Activated naive CD8-positive, alpha-beta T cell treated with anti-CD3 and anti-CD28 coated beads, Interleukin-2, amount 50 U/mL, for 24 hours (primary cell): ENCODE measurements around the gene EIF1AD.
A peak's percentile ranks its signal among the peaks of the same experiment; 100 is the strongest.

Experiments used
- ATAC-seq: fragments of 150-1000 bp; cut with Tn5 transposase; one replicate; pipeline ENCODE4 v1.10.0; 2021
- DNase-seq: peaks from one replicate; pipeline ENCODE4 v3.0.0; 2021
- H3K27ac Mint-ChIP-seq: one replicate; pipeline ENCODE4 v1.8.0; 2021; ENCODE audit warnings: mild to moderate bottlenecking, mixed read lengths
- H3K27me3 Mint-ChIP-seq: one replicate; pipeline ENCODE4 v1.8.0; 2021; ENCODE audit warnings: mixed read lengths
- H3K36me3 Mint-ChIP-seq: one replicate; pipeline ENCODE4 v1.8.0; 2021; ENCODE audit warnings: low read depth, mixed read lengths
- H3K4me1 Mint-ChIP-seq: one replicate; pipeline ENCODE4 v1.8.0; 2021; ENCODE audit warnings: mixed read lengths
- H3K4me3 Mint-ChIP-seq: one replicate; pipeline ENCODE4 v1.8.0; 2021; ENCODE audit warnings: mild to moderate bottlenecking, moderate library complexity, mixed read lengths
- H3K9me3 Mint-ChIP-seq: one replicate; pipeline ENCODE4 v1.8.0; 2021; ENCODE audit warnings: mixed read lengths

The EIF1AD gene, protein sequence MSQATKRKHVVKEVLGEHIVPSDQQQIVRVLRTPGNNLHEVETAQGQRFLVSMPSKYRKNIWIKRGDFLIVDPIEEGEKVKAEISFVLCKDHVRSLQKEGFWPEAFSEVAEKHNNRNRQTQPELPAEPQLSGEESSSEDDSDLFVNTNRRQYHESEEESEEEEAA

DNA sequence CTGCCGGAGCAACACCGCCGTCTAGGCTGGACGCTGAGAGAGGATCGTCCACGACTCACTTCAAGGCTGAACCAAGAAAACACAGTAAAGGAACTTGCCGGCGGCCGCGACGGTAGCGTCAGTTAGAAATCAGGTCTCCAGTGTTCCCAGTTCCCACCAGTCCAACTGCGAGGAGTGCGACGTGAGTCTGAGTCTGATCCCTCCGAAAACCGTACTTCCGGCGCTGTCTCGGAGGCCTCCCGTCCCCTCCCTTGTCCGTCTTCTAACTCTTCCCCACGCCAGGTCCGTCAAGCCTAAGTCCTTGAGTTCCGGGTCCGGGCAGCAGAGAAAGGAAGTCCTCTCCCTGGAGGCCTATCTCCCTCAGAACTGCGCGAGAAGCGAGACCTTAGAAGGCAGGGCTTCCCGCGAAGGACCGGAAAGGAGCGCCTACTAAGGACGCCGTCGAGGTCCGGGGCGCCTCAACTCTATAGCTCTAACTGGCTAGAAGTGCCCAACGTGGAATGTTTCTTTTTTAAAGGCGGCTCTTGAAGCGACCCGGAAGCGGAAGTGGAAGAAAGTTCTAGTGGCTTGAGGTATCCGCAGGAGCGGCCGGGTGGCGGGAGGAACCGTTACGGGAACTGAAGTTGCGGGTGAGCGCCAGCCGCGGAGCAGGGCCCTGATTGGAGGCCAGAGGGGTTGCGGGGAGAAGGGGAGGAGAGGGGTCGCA, at the start of gene EIF1AD, which contains the start of gene BANF1:
Gene EIF1AD, minus strand, starts transcription at position 216 of the 706 bp plus-strand sequence. CDS start 1,768 bp downstream, outside the sequence.
Gene BANF1, plus strand, starts transcription at position 562 of the 706 bp plus-strand sequence. CDS start 748 bp downstream, outside the sequence.
- Mint-ChIP-seq H3K36me3 (peaks cover 50% of the 10 kb centered on the region), H3K27ac (peak within 1 kb of the TSS; percentile 98), H3K4me1 (peaks cover 51% of the 10 kb centered on the region), H3K27me3 (no peaks in the 10 kb centered on the region), H3K9me3 (no peaks in the 10 kb centered on the region), H3K4me3 (peak within 1 kb of the TSS; percentile 100)
- ATAC-seq (peak; percentile 94), DNase-seq (peak; percentile 90)

DNA sequence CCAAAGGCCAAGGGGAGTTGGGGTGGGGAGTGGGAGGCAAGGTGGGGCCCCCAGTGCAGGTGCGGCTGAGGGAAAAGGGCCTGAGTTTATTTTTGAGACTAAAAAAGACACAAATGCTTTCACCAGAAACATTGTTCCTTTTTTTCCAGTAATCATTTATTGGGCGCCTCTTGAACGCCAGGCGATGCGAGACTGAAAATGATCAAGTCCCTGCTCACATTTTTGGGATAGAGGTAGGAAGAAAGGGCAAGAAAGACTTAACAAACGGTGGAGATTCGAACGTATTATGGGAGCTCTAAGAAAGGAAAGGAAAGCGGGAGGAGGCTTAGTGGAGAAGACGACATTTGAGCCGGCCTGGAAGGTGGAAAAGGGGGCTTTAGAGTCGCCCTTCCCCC, 49.4 kb upstream of the EIF1AD start:
- peaks cover 4% of the 10 kb centered on the region for H3K27me3 Mint-ChIP-seq
- no peaks in the 10 kb centered on the region for H3K9me3 Mint-ChIP-seq
- peak overlapping the region; percentile 98 for H3K27ac Mint-ChIP-seq
- peaks cover 35% of the 10 kb centered on the region for H3K36me3 Mint-ChIP-seq
- ATAC-seq (no peak), DNase-seq (no peak)
- H3K4me1 Mint-ChIP-seq: peaks cover 32% of the 10 kb centered on the region
- H3K4me3 Mint-ChIP-seq: peak overlapping the region; percentile 99

DNA sequence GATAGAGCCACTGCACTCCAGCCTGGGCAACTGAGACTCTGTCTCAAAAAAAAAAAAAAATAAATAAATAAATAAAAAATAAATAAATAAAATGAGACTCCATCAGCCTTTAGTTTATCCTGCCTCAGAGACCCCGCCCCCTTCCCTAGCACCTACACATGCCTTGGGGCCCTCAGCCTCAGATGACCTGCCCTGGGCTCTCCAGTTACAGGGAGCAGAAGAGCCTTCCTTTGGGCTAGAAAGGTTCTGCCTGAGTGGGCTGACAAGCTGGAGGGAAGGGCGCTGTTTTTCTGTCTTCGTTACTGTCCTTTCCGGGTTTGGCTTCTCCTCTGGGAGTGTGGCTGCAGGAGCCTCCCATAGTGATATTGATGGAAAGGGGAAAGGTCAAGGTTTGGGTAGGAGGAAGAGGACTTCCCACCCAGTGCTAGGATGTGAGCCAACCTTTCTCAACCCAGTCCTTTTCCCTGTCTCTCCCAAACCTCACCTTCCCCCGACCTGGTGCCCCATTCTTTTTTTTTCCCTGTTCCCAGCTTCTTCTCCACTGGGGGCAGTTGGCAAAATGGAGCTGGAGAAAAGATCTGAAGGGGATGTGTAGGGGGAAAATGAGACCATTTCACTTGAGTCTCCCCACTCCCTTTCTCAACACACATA, 48.7 kb upstream of the EIF1AD start:
- Mint-ChIP-seq H3K9me3 (no peaks in the 10 kb centered on the region), H3K4me3 (peak overlapping the region; percentile 99), H3K27ac (peak overlapping the region; percentile 98)

DNA sequence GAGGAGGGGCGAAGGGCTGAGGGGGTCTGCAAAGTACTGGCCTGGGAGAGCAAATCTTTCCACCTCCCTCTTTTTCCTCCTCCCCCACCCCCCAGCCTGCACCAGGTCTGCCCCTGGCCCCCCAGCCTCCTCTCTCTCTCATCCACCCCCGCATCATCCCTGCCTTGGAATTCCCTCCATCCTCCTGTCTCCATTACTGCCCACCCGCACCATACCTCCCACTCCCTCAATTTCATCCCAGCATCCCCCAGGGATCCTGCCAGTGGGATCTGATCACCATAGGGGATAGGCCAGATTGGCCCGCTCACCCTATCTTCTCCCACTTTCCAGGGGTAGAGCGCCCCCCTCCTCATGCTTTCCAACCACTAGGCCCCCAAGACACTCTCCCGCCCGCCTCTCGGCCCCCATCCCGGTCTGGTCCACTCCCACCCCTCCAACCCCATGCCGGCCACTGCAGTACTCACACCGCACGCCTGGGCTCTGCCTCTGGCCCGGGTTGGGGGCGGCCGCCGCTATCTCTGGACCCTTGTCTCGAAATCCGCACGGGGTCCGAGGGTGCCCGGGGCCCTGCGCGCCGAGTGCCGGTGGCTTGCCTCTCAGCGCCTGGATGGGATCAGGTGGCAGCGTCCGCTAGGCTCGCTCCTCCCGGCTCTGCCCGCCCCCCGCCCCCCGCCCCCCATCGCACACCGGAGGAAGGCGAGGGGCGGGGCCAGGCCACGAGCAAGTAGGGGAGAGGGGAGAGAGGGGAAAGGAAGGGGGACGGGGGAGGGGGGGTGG, 46.8 kb upstream of the EIF1AD start, which contains the start of gene GAL3ST3:
Gene GAL3ST3, minus strand, starts transcription at position 615 of the 777 bp plus-strand sequence. CDS start 3,746 bp downstream, outside the sequence.
- Mint-ChIP-seq H3K36me3 (peaks cover 15% of the 10 kb centered on the region), H3K9me3 (no peaks in the 10 kb centered on the region), H3K4me3 (peak within 1 kb of the TSS; percentile 29), H3K27ac (peak within 1 kb of the TSS; percentile 54), H3K27me3 (peaks cover 4% of the 10 kb centered on the region), H3K4me1 (peaks cover 41% of the 10 kb centered on the region)
- ATAC-seq (no peak), DNase-seq (no peak)

More for the DNA sequence above, 48.7 kb upstream of the EIF1AD start:
- H3K4me1 Mint-ChIP-seq: peaks cover 33% of the 10 kb centered on the region
- ATAC-seq: no peak
- DNase-seq: no peak
- peaks cover 30% of the 10 kb centered on the region for H3K36me3 Mint-ChIP-seq
- H3K27me3 Mint-ChIP-seq: peaks cover 4% of the 10 kb centered on the region

DNA sequence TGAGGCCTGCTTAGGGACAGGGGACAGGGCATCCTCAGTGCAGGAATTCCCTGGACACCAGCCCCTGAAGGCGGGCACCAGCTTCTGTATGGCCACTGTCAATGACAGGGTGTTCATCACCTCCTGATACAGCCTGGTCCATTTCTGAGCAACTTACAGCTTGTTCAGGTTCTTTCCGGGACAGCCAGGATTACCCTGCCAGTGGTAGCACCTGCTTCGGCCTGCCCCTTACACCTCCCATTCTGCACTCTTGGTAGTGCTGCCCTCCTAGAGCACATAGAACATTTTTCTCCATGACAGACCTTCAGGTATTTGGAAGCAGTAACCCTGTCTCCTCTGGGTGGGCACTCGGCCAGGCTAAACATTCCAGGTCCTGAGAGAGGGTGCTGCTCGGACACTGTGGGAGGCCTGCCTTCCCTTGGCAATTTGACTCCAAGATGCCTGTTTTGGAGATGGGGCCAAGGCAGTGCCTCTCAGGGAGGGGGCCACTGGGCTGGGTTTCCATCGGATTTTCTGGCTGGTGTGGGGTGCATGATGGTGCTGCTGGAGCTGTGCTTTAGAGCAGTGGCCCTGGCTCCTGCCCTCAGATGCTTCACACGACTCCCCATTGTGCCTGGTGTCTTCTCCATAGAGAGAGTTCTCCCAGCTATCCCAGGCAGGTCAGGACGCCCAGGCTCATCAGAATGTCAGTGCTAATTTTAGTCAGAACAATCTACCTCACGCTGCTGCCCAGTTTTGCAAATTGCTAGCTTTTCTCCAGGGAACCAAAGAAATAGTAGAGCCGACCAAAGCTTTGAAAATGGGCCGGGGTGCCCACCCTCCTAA, 45.8 kb upstream of the EIF1AD start:
- H3K27ac Mint-ChIP-seq: no peak overlapping the region
- H3K27me3 Mint-ChIP-seq: peaks cover 4% of the 10 kb centered on the region
- H3K4me3 Mint-ChIP-seq: no peak overlapping the region
- DNase-seq (no peak), ATAC-seq (no peak)
- no peaks in the 10 kb centered on the region for H3K9me3 Mint-ChIP-seq
- H3K4me1 Mint-ChIP-seq: peaks cover 31% of the 10 kb centered on the region
- H3K36me3 Mint-ChIP-seq: peaks cover 5% of the 10 kb centered on the region

DNA sequence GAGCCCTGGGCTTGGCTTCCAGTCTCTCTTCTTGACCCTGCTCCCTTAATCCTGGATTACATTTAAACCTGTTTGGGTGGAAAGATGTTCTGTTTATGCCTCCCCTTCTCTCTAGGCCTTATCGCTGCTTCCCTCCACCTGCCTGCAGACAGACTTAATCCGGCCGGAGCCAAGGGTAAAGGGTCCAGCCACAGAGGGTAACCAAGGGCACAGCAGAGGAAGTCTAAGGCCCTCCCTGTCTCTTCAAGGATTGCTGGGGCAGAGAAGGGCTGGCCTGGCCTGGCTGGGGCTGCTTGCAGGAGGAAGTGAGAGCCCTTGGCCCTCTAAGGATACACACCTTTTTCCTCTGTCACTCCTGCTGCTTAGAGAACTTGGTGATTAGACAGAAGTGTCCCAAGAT, 44.9 kb upstream of the EIF1AD start:
- Mint-ChIP-seq H3K27ac (no peak overlapping the region), H3K36me3 (no peaks in the 10 kb centered on the region), H3K4me3 (no peak overlapping the region), H3K9me3 (no peaks in the 10 kb centered on the region), H3K27me3 (peaks cover 4% of the 10 kb centered on the region), H3K4me1 (peaks cover 29% of the 10 kb centered on the region)
- DNase-seq (no peak), ATAC-seq (no peak)

DNA sequence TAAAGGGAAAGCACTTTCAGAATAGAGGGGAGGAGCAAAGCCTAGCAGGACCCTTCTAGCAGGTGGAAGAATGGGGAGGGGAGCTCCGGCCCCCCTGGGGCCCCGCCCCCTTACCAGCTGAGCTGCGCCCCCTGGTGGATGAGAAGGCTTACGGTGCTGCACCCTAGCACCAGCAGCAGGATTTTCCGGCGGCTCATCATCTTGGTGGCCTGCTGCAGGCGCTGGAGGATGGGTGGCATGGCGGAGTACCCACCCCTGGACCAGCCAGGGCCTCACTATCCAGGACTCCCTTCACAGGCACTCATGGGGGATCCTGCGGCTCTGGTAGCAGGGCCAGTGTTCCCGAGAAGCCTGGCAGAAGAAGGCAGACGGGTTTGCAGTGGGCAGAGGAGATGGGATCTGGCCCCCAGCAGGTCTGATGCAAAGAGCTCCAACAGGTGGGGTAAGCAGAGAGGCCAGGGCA, 43.3 kb upstream of the EIF1AD start:
- H3K4me1 Mint-ChIP-seq: peaks cover 19% of the 10 kb centered on the region
- peak overlapping the region; percentile 52 for H3K4me3 Mint-ChIP-seq
- peaks cover 4% of the 10 kb centered on the region for H3K27me3 Mint-ChIP-seq
- H3K9me3 Mint-ChIP-seq: no peaks in the 10 kb centered on the region
- peak overlapping the region; percentile 71 for H3K27ac Mint-ChIP-seq
- ATAC-seq (peak; percentile 85), DNase-seq (peak; percentile 88)
- H3K36me3 Mint-ChIP-seq: no peaks in the 10 kb centered on the region

DNA sequence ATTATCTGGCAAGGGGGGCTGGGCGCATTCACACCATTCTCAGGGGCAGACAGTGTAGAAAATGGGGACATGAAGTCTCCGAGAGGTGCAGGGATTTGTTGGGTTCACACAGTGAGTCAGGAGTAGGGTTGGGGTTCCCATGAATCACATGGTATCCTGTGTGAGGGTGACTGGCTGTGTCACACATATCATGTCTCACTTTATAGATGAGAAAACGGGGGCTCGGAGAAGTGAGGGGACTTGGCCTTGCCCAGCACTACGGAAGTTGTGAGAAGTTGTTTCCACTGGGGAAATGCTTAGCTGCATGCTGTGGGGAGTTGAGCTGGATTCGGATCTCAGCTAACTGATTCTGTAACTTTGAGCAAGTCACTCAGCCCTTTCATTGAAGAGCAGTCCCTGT, 42.8 kb upstream of the EIF1AD start:
- peak overlapping the region; percentile 71 for H3K27ac Mint-ChIP-seq
- H3K4me3 Mint-ChIP-seq: peak overlapping the region; percentile 52
- no peak for DNase-seq
- H3K9me3 Mint-ChIP-seq: no peaks in the 10 kb centered on the region
- peaks cover 4% of the 10 kb centered on the region for H3K27me3 Mint-ChIP-seq
- peaks cover 19% of the 10 kb centered on the region for H3K4me1 Mint-ChIP-seq
- H3K36me3 Mint-ChIP-seq: no peaks in the 10 kb centered on the region
- peak; percentile 65 for ATAC-seq

DNA sequence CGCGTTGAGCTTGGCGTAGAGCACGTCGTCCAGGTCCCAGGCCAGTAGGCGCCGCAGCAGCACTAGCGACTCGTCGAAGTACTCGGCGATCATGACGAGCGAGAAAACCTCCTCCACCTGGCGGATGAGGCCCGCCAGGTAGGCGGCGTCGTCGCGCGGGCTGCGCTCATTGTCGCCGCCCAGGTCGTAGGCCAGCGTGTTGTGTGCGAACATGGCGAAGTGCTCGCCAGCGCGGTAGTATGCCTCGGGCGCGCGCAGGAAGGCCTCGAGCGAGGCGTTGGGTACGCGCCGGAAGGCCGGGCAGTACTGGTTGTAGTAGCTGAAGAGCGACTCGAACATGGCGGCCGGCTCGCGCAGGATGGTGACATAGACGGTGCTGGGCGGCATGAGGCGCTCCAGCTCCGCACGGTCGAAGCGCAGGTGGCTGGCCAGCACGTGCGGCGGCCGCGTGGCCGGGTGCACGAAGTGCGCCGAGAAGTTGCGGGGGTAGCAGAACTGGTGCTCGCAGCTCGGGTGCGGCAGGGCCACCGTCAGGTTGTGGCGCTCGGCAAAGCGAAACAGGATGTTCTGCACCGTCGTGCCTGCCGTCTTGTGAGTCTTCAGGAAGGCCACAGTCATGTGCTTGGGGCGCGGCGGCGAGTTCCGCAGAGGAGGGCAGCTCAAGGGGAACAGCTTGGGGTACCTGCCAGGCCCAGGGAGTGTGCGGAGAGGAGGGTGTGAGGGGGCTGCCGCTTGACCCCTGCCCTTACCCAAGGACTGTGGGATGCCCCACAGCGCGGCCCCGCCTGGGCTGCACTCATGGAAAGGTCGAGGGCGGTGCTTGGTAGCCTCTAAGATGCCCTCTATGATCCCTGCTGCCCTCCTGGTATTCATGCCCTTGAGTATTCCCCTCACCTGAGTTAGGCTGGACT, 41.3 kb upstream of the EIF1AD start:
- no peak for DNase-seq
- Mint-ChIP-seq H3K4me1 (peaks cover 13% of the 10 kb centered on the region), H3K27ac (no peak overlapping the region), H3K27me3 (peaks cover 1% of the 10 kb centered on the region), H3K4me3 (no peak overlapping the region), H3K36me3 (no peaks in the 10 kb centered on the region), H3K9me3 (no peaks in the 10 kb centered on the region)
- ATAC-seq: no peak

DNA sequence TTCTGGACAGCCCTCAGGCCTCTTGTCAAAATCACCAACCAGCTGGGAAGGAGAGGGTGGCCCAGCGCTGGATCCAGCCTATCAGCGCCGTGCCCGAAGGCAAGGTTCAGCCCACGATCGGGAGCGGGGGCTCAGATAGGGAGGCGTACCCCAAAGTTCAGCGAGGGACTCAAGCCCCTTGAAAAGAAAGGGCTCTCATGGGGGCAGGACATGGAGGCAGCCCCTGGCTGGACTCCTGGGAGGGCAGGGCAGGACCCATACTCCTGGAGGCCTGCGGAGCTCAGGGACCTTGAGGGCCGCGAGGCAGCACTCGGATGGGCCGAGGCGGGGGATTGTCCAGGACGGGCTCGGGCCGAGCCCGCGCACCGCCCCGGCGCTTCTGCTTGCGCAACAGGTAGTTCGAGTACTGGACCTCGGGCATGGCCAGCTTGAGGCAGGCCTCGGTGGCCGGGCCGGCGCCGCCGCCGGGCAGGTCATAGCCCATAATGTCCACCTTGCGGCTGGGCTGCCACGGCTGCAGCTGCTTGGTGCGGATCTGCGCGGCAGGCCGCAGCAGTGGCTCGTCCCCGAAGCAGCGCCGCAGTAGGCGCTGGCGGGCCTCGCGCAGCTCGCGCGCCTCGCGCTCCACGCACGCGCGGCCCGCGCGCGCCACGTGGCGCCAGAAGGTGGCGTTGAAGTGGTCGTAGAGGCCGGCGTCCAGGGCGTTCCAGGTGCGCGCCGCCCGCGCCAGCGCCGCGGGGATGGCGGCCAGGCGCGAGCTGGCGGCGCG, 40.5 kb upstream of the EIF1AD start:
- no peak for ATAC-seq
- H3K27me3 Mint-ChIP-seq: peaks cover 1% of the 10 kb centered on the region
- no peak for DNase-seq
- H3K4me1 Mint-ChIP-seq: peaks cover 13% of the 10 kb centered on the region
- no peaks in the 10 kb centered on the region for H3K9me3 Mint-ChIP-seq
- no peak overlapping the region for H3K4me3 Mint-ChIP-seq
- H3K36me3 Mint-ChIP-seq: no peaks in the 10 kb centered on the region
- H3K27ac Mint-ChIP-seq: no peak overlapping the region

DNA sequence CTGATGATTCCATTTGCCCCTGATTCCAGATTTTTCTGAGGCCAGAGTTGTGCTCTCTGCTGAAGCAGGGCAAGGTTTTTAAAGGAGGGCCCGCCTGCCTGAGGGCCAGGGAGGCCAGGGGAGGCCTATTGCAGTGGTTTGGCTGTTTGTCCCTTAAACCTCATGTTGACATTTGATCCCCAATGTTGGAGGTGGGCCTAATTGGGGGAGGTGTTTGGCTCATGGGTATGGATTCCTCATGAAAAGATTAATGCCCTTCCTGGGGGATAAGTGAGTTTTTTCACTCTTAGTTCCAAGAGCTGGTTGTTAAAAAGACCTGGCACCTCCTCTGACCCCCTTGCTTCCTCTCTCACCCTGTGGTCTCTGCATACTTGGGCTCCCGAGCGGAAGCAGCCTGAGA, 37.8 kb upstream of the EIF1AD start:
- Mint-ChIP-seq H3K27me3 (peaks cover 4% of the 10 kb centered on the region), H3K9me3 (no peaks in the 10 kb centered on the region), H3K4me1 (peaks cover 5% of the 10 kb centered on the region), H3K27ac (no peak overlapping the region), H3K4me3 (no peak overlapping the region), H3K36me3 (no peaks in the 10 kb centered on the region)
- DNase-seq (no peak), ATAC-seq (no peak)

DNA sequence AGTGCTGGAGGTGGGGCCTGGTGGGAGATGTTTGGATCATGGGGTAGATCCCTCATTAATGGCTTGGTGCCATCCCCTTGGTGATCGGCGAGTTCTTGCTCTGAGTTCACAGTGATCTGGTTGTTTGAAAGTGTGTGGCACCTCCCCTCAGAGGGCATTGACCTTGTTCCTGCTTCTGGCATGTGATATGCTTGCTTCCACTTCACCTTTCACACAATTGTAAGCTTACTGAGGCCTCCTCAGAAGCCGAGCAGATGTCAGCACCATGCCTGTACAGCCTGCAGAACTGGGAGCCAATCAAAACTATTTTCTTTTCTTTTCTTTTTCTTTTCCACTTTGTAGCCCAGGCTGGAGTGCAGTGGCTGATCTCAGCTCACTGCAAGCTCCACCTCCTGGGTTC, 35.4 kb upstream of the EIF1AD start:
- ATAC-seq (no peak), DNase-seq (no peak)
- Mint-ChIP-seq H3K9me3 (no peaks in the 10 kb centered on the region), H3K27ac (no peak overlapping the region), H3K4me1 (no peaks in the 10 kb centered on the region), H3K4me3 (no peak overlapping the region), H3K27me3 (peaks cover 4% of the 10 kb centered on the region), H3K36me3 (no peaks in the 10 kb centered on the region)
